Heart left ventricle (tissue), 16 donors: Measurements from ENCODE around the gene ARID5A. TPM values are rescaled to one million over a fixed set of nuclear protein-coding genes. Genes with fewer than 3 reads are reported as not detected.
A peak's percentile ranks its signal among the peaks of the same experiment; 100 is the strongest.

Experiments used
- ATAC-seq, 4 donors: fragments of 200-7000 bp; cut with Tn5 transposase; one replicate each; pipeline ENCODE4 v1.9.1; 2020 to 2022; ENCODE audit warnings: moderate library complexity in 4 of 4, mild to moderate bottlenecking in 3 of 4, moderate number of reproducible peaks in 1 of 4
- DNase-seq, 5 donors: peaks; one replicate each; pipeline ENCODE4 v3.0.0-alpha.2; 2020
- H3K27ac ChIP-seq, 12 donors: fragments of 200-600 bp; sonication (generic) in 4 of 12; one replicate each; pipeline versions ENCODE4 v1.5.0 to v1.8.0; 2016 to 2022; ENCODE audit warnings: mild to moderate bottlenecking in 2 of 12
- H3K27me3 ChIP-seq, 9 donors: fragments of 200-600 bp; sonication (generic) in 2 of 9; one replicate each; pipeline versions ENCODE4 v1.5.1 to v1.8.0; 2016 to 2022; ENCODE audit warnings: mild to moderate bottlenecking in 3 of 9
- H3K36me3 ChIP-seq, 9 donors: fragments of 200-600 bp; sonication (generic) in 2 of 9; one replicate each; pipeline versions ENCODE4 v1.5.0 to v1.8.0; 2018 to 2022; ENCODE audit warnings: mild to moderate bottlenecking in 2 of 9
- H3K4me1 ChIP-seq, 12 donors: fragments of 200-600 bp; sonication (generic) in 4 of 12; one replicate each; pipeline versions ENCODE4 v1.5.0 to v1.8.0; 2016 to 2022; ENCODE audit warnings: mild to moderate bottlenecking in 3 of 12
- H3K4me3 ChIP-seq, 12 donors: fragments of 200-600 bp; sonication (generic) in 4 of 12; one replicate each; pipeline versions ENCODE4 v1.5.0 to v1.8.0; 2017 to 2022; ENCODE audit warnings: mild to moderate bottlenecking in 9 of 12, moderate library complexity in 4 of 12
- H3K9me3 ChIP-seq, 12 donors: fragments of 200-600 bp; sonication (generic) in 4 of 12; one replicate each; pipeline versions ENCODE4 v1.5.0 to v1.8.0; 2016 to 2022; ENCODE audit warnings: mild to moderate bottlenecking in 1 of 12
- CTCF ChIP-seq, 12 donors: fragments of 200-600 bp; sonication (generic) in 4 of 12; IDR thresholded peaks; one replicate each; pipeline versions ENCODE4 v1.5.0 to v1.8.0; 2018 to 2022; ENCODE audit warnings: antibody characterized with exemption in 12 of 12, mild to moderate bottlenecking in 5 of 12
- POLR2A ChIP-seq, 2 donors: fragments of 450-650 bp; IDR thresholded peaks; one replicate each; pipeline ENCODE4 v1.6.1; 2017; ENCODE audit warnings: antibody characterized with exemption in 2 of 2, mild to moderate bottlenecking in 2 of 2, moderate library complexity in 2 of 2
- WGBS, 4 donors: extraction: QIAGEN DNeasy Blood & Tissue Kit in 2 of 4; methylation state at CpG; one replicate each; pipeline versions ENCODE4 v1.1.5 to v1.1.7; 2013 to 2018; 5-methylcytosine and 5-hydroxymethylcytosine counted together
- intact Hi-C, 10 donors: fragments of 100-400 bp; cut with DNase I; formaldehyde crosslinking; loops; one replicate each; pipeline versions ENCODE4 v1.11.1 to v1.14.2; 2022
- polyA plus RNA-seq, 2 donors: library from polyadenylated mRNA; stranded (reverse); fragments of 200-250 nt; gene quantifications; one replicate each; pipeline ENCODE4 v1.2.3, GENCODE V29; 2013
- total RNA-seq, 9 donors: library from RNA; depleted of rRNA in 2 of 9; stranded (reverse); fragments of >200 nt in 2 of 9; fragmentation: NEBNext Ultra II Directional in 3 of 9; extraction: Animal tissue kit (Norgen Biotek cat#: 25700) in 3 of 9; gene quantifications; one replicate each; pipeline versions ENCODE4 v1.1.0 to v1.2.4, GENCODE V29; 2016 to 2023
- donor health status: ischemic (EF 13 %, LVEDD 7.1; RV severe dilation, severe dysfunction).
- donor health status: healthy with polysubstance abuse.
- donor health status: DM: no; HTN: yes; CAD: no.
- donor health status: DM: no; HTN: no; CAD: no.
- donor health status: ischemic (EF 25% LVEDD 6.9; RV normal size, moderate dysfunction).
- donor health status: ischemic (EF 25% LVEDD 5.7; RV mildly dilated, moderate dysfunction).
- donor health status: healthy.
- donor health status: DM: yes; HTN: yes; CAD: no.
- donor health status: ischemic (EF 35%, LVEDD 5.7; RV mildly dilated, moderate dysfunction).
- donor health status: nonischemic (EF 11% LVEDD 7.7; RV severe dilation, severe dysfunction).
- donor health status: DM: yes; HTN: yes; CAD: no.
- donor health status: PGD.
- donor health status: ischemic (EF 29% LVEDD 5.4; RV normal size, mild dysfunction).
- donor health status: nonischemic (EF 23%, LVEDD 6.1; RV moderate dilation, normal function).

The ARID5A gene
- total and polyA plus RNA-seq, 11 donors: 13.3 to 50.2 (median 35.6) TPM

- no peak for DNase-seq
Measured at GRCh38 chr2:96587843-96588242, 51.3 kb downstream of the ARID5A start.

GRCh38 chr2:96591054-96591453, 54.5 kb downstream of the ARID5A start:
- Histone ChIP-seq H3K4me1 (peaks cover 0 to 15% (median 5%) of the 10 kb centered on the region in 12 donors), H3K27me3 (no peaks in the 10 kb centered on the region), H3K9me3 (no peaks in the 10 kb centered on the region), H3K27ac (peak overlapping the region in 3 of 12 donors; percentile 0 to 41 (median 23)), H3K4me3 (no peak overlapping the region), H3K36me3 (peaks cover 0 to 49% (median 39%) of the 10 kb centered on the region in 9 donors)
- TF ChIP-seq CTCF (IDR thresholded peaks at IDR 0.05) (no peak), POLR2A (IDR thresholded peaks at IDR 0.05) (no peak)
- 62 to 73% (median 67%) methylated on average over 2 of the region's 2 CpGs for WGBS, 4 donors
- DNase-seq (no peak), ATAC-seq (peak; percentile 31 to 62 (median 54))
- intact Hi-C loops: no loop called here

More at GRCh38 chr2:96587843-96588242, 51.3 kb downstream of the ARID5A start:
- no peak for ATAC-seq
- no peak overlapping the region for H3K4me3 ChIP-seq
- WGBS, 4 donors: 91 to 100% (median 98%) methylated on average over 1 of the region's 1 CpG
- H3K9me3 ChIP-seq: no peaks in the 10 kb centered on the region
- TF ChIP-seq POLR2A (IDR thresholded peaks at IDR 0.05) (no peak), CTCF (IDR thresholded peaks at IDR 0.05) (no peak)
- no peaks in the 10 kb centered on the region for H3K27me3 ChIP-seq
- intact Hi-C loops: no loop called here
- H3K4me1 ChIP-seq: peaks cover 0 to 15% (median 5%) of the 10 kb centered on the region in 12 donors
- H3K36me3 ChIP-seq: peaks cover 0 to 23% (median 10%) of the 10 kb centered on the region in 9 donors
- H3K27ac ChIP-seq: no peak overlapping the region

- Histone ChIP-seq H3K27ac (peak overlapping the region in 3 of 12 donors; percentile 0 to 41 (median 23)), H3K4me3 (no peak overlapping the region), H3K36me3 (peaks cover 0 to 53% (median 44%) of the 10 kb centered on the region in 9 donors), H3K9me3 (no peaks in the 10 kb centered on the region), H3K27me3 (no peaks in the 10 kb centered on the region), H3K4me1 (peaks cover 0 to 15% (median 5%) of the 10 kb centered on the region in 12 donors)
- no peak for TF ChIP-seq POLR2A (IDR thresholded peaks at IDR 0.05)
- no peak for TF ChIP-seq CTCF (IDR thresholded peaks at IDR 0.05)
- DNase-seq (no peak), ATAC-seq (peak in 1 of 4 donors; percentile 5)
- WGBS, 4 donors: 72 to 90% (median 86%) methylated on average over 3 of the region's 3 CpGs
- intact Hi-C loops: no loop called here
Measured at GRCh38 chr2:96591494-96591893, 54.9 kb downstream of the ARID5A start.

GRCh38 chr2:96594282-96594681, 57.7 kb downstream of the ARID5A start:
- H3K9me3 ChIP-seq: no peaks in the 10 kb centered on the region
- TF ChIP-seq CTCF (IDR thresholded peaks at IDR 0.05) (no peak), POLR2A (IDR thresholded peaks at IDR 0.05) (no peak)
- H3K4me1 ChIP-seq: peaks cover 0 to 18% (median 6%) of the 10 kb centered on the region in 12 donors
- H3K27ac ChIP-seq: peak overlapping the region in 1 of 12 donors; percentile 57
- 75 to 92% (median 89%) methylated on average over 3 of the region's 3 CpGs for WGBS, 4 donors
- H3K27me3 ChIP-seq: no peaks in the 10 kb centered on the region
- no peak for ATAC-seq
- H3K4me3 ChIP-seq: no peak overlapping the region
- no peak for DNase-seq
- intact Hi-C loops: no loop called here
- peaks cover 0 to 79% (median 72%) of the 10 kb centered on the region in 9 donors for H3K36me3 ChIP-seq
